Keratinocyte (primary cell): ENCODE results near the gene SCUBE1.

Experiments used
- EZH2 ChIP-seq: IDR thresholded peaks from one replicate; pipeline ENCODE4 v1.6.1; 2012; ENCODE audit warnings: inconsistent platforms, mild to moderate bottlenecking, low read length, moderate library complexity
- TF ChIP-seq, protein P1 (sequence below), 3 experiments: IDR thresholded peaks in 1 of 3; conservative IDR thresholded peaks in 1 of 3; optimal IDR thresholded peaks in 1 of 3; 2 replicates in 2 of 3; 3 replicates in 1 of 3; pipeline versions ENCODE3 to v1.5.1; 2011; ENCODE audit warnings: low read length in 3 of 3, mild to moderate bottlenecking in 3 of 3, moderate library complexity in 2 of 3, control low read depth in 1 of 3, inconsistent platforms in 1 of 3; ENCODE audit not compliant: insufficient read depth in 2 of 3; ENCODE audit errors: extremely low read depth in 1 of 3

DNA sequence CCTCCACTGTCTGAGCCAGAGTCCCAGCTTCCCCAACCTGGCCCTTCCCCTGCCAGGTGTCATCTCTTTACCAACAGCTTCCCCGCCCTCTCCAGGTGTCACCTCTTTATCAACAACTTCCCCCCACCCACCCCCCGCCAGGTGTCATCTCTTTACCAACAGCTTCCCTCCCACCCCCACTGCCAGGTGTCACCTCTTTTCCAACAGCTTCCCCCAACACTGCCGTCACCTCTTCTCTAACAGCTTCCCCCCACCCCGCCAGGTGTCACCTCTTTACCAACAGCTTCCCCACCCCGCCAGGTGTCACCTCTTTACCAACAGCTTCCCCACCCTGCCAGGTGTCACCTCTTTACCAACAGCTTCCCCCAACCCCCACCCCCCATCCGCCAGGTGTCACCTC is 126.4 kb downstream of the SCUBE1 start:
- TF ChIP-seq, protein P1, sequence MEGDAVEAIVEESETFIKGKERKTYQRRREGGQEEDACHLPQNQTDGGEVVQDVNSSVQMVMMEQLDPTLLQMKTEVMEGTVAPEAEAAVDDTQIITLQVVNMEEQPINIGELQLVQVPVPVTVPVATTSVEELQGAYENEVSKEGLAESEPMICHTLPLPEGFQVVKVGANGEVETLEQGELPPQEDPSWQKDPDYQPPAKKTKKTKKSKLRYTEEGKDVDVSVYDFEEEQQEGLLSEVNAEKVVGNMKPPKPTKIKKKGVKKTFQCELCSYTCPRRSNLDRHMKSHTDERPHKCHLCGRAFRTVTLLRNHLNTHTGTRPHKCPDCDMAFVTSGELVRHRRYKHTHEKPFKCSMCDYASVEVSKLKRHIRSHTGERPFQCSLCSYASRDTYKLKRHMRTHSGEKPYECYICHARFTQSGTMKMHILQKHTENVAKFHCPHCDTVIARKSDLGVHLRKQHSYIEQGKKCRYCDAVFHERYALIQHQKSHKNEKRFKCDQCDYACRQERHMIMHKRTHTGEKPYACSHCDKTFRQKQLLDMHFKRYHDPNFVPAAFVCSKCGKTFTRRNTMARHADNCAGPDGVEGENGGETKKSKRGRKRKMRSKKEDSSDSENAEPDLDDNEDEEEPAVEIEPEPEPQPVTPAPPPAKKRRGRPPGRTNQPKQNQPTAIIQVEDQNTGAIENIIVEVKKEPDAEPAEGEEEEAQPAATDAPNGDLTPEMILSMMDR (optimal IDR thresholded peaks at IDR 0.05 in 1 of 3, IDR thresholded peaks at IDR 0.05 in 1 of 3, conservative IDR thresholded peaks at IDR 0.05 in 1 of 3; ENCODE audit: extremely low read depth in 1 of 3, insufficient read depth in 2 of 3, low read length in 3 of 3): no peak
- no peak for TF ChIP-seq EZH2
